K562 (cell line): ENCODE measurements around the gene CEP78. TPM values are rescaled to one million over a fixed set of nuclear protein-coding genes. Genes with fewer than 3 reads are reported as not detected.

Source experiments
- ATAC-seq: fragments of 200-7000 bp; cut with Tn5 transposase; 3 replicates; pipeline ENCODE4 v1.9.1; 2020; ENCODE audit warnings: moderate library complexity
- BruUV-seq: library from RNA; stranded (reverse); fragments of 400-500 nt; replicated peaks from 2 replicates; lab custom pipeline; 2021; lab: Mats Ljungman, UMichigan
- CTCF ChIA-PET: fragments of 300-600 bp; formaldehyde crosslinking; extraction: SDS; loops from one replicate; lab custom pipeline; 2021; ENCODE audit warnings: low intra/inter-chr PET ratio; lab: Yijun Ruan, JAX
- POLR2A ChIA-PET: fragments of 300-600, 350-650 bp; sonication (Branson Sonifier 250); formaldehyde crosslinking; extraction: SDS; loops from one replicate; lab custom pipeline; 2021; ENCODE audit warnings: antibody characterized with exemption, inconsistent platforms; lab: Yijun Ruan, JAX
- DNase-seq, 4 experiments: peaks; one replicate each; pipeline versions ENCODE4 v3.0.0 to v3.0.0-alpha.2; 2011 to 2018; ENCODE audit warnings: low spot score in 3 of 4, mixed read lengths in 3 of 4; ENCODE audit errors: extremely low read depth in 1 of 4
- FAIRE-seq: peaks from 2 replicates; lab custom pipeline; 2011; peaks lifted over from hg19 to GRCh38; lab: Jason Lieb, UNC
- H2AFZ ChIP-seq: 2 replicates; pipeline ENCODE4 v1.6.0; 2011; ENCODE audit warnings: low read depth, low read length, control low read depth, inconsistent platforms
- H3K27ac ChIP-seq: fragments of 200-600 bp; 3 replicates; pipeline ENCODE4 v1.8.0; 2011; ENCODE audit warnings: low read depth, mild to moderate bottlenecking, control low read depth, inconsistent platforms, low read length, moderate library complexity, mixed read lengths; ENCODE audit errors: extremely low read depth
- H3K27me3 ChIP-seq, 2 experiments: fragments of 300-600 bp in 1 of 2; 2 replicates in 1 of 2; 3 replicates in 1 of 2; pipeline versions ENCODE4 v1.6.0 to v1.8.0; 2011; ENCODE audit warnings: inconsistent platforms in 2 of 2, low read length in 2 of 2, mild to moderate bottlenecking in 1 of 2, mixed read lengths in 1 of 2, moderate library complexity in 1 of 2; ENCODE audit not compliant: control insufficient read depth in 2 of 2, insufficient read depth in 2 of 2
- H3K36me3 ChIP-seq: fragments of 300-600 bp; 3 replicates; pipeline ENCODE4 v1.8.0; 2011; ENCODE audit warnings: mild to moderate bottlenecking, low read length, inconsistent platforms; ENCODE audit not compliant: control insufficient read depth, insufficient read depth
- H3K4me1 ChIP-seq, 2 experiments: fragments of 200-600 bp in 1 of 2; replicated peaks in 1 of 2; 2 replicates in 1 of 2; 3 replicates in 1 of 2; pipeline versions ENCODE4 v1.5.1 to v1.8.0; 2011; ENCODE audit warnings: inconsistent platforms in 2 of 2, low read length in 2 of 2, mild to moderate bottlenecking in 1 of 2, mixed read lengths in 1 of 2, moderate library complexity in 1 of 2; ENCODE audit not compliant: control insufficient read depth in 2 of 2, insufficient read depth in 2 of 2
- H3K4me2 ChIP-seq: 2 replicates; pipeline ENCODE4 v1.6.1; 2011; ENCODE audit warnings: low read length, control low read depth, inconsistent platforms, mixed read lengths; ENCODE audit not compliant: insufficient read depth
- H3K4me3 ChIP-seq: fragments of 200-600 bp; sonication (generic), shearing (Covaris generic); 2 replicates; pipeline ENCODE4 v1.5.1; 2016; ENCODE audit warnings: control low read depth, inconsistent platforms
- H3K79me2 ChIP-seq: fragments of 200-600 bp; 3 replicates; pipeline ENCODE4 v1.8.0; 2011; ENCODE audit warnings: low read length, inconsistent platforms; ENCODE audit not compliant: control insufficient read depth, insufficient read depth
- H3K9ac ChIP-seq, 2 experiments: 2 replicates each; pipeline versions ENCODE4 v1.6.0 to v1.6.1; 2011; ENCODE audit warnings: low read depth in 2 of 2, low read length in 2 of 2, control low read depth in 1 of 2, inconsistent platforms in 1 of 2, mild to moderate bottlenecking in 1 of 2, mixed read lengths in 1 of 2; ENCODE audit not compliant: insufficient read depth in 1 of 2
- H3K9me1 ChIP-seq: one replicate; pipeline ENCODE4 v1.6.0; 2011; ENCODE audit warnings: inconsistent platforms, mild to moderate bottlenecking, low read length, moderate library complexity; ENCODE audit not compliant: control insufficient read depth, insufficient read depth
- H3K9me3 ChIP-seq: replicated peaks from 2 replicates; pipeline ENCODE4 v1.5.1; 2011; ENCODE audit warnings: low read depth, low read length, inconsistent platforms; ENCODE audit not compliant: control insufficient read depth, insufficient read depth
- H4K20me1 ChIP-seq: replicated peaks from 2 replicates; pipeline ENCODE4 v1.6.1; 2011; ENCODE audit warnings: low read length, inconsistent platforms, mixed read lengths; ENCODE audit not compliant: control insufficient read depth, insufficient read depth
- ESRRA ChIP-seq: fragments of 450-650 bp; IDR thresholded peaks from 2 replicates; pipeline ENCODE4 v1.6.1; 2014; ENCODE audit warnings: low read depth, mild to moderate bottlenecking, moderate library complexity, borderline replicate concordance
- MBD2 ChIP-seq: sonication (generic); IDR thresholded peaks from 2 replicates; pipeline ENCODE4 v1.6.1; 2016; ENCODE audit warnings: low read depth, borderline replicate concordance
- NCOA1 ChIP-seq: fragments of 450-650 bp; IDR thresholded peaks from 2 replicates; pipeline ENCODE4 v1.6.1; 2016; ENCODE audit warnings: low read depth
- RUNX1 ChIP-seq: sonication (generic); IDR thresholded peaks from 2 replicates; pipeline ENCODE4 v1.6.1; 2016; ENCODE audit warnings: antibody characterized with exemption, low read depth
- ZC3H11A ChIP-seq: IDR thresholded peaks from 2 replicates; pipeline ENCODE4 v1.6.1; 2012; ENCODE audit warnings: low read depth, low read length, improper control_type of control experiment
- ZNF561 ChIP-seq: fragments of 450-650 bp; formaldehyde crosslinking; conservative IDR thresholded peaks from 2 replicates; pipeline ENCODE4 v1.4.0; 2020; ENCODE audit warnings: mild to moderate bottlenecking, moderate library complexity
- ZNF778 ChIP-seq: fragments of 450-650 bp; formaldehyde crosslinking; IDR thresholded peaks from 2 replicates; pipeline ENCODE4 v1.4.0; 2020; ENCODE audit warnings: mild to moderate bottlenecking, moderate library complexity
- WGBS: fragments of 100-300 bp; shearing (Covaris generic); methylation state at CpG from one replicate; pipeline ENCODE4 v1.1.6; 2016; ENCODE audit warnings: low coverage, mixed read lengths; ENCODE audit not compliant: insufficient coverage; ENCODE audit errors: missing lambda C conversion rate; 5-methylcytosine and 5-hydroxymethylcytosine counted together
- in situ Hi-C: fragments of 300-500 bp; cut with MboI; formaldehyde crosslinking; loops from 4 replicates; pipeline ENCODE4 v1.15.0; 2018; ENCODE audit warnings: inconsistent platforms, mixed read lengths
- intact Hi-C: fragments of 100-400 bp; cut with micrococcal nuclease; formaldehyde crosslinking; loops from 2 replicates; pipeline ENCODE4 v1.14.2; 2022
- polyA plus RNA-seq, 8 experiments: library from polyadenylated mRNA; depleted of rRNA in 4 of 8; stranded (reverse) in 5 of 8; unstranded in 3 of 8; fragments of >200 nt; fragmentation: Nextera tagmentation in 2 of 8; fragmentation: Illumina TruSeq in 1 of 8; extraction: Ambion mirVana in 2 of 8; extraction: Trizol in 1 of 8; gene quantifications; 2 replicates each; pipeline versions ENCODE4 v1.2.1 to v1.2.3, GENCODE V29; 2011 to 2014; ENCODE audit warnings: inconsistent platforms in 1 of 8, missing spikeins in 1 of 8
- total RNA-seq, 7 experiments: library from RNA; depleted of rRNA in 6 of 7; stranded (reverse); fragments of >200 nt in 6 of 7; fragmentation: Illumina TruSeq in 2 of 7; extraction: Trizol in 2 of 7; gene quantifications; 2 replicates each; pipeline versions ENCODE4 v1.2.1 to v1.2.3, GENCODE V29; 2011 to 2021; ENCODE audit warnings: low replicate concordance in 1 of 7

Gene CEP78
- total and polyA plus RNA-seq, 9 of the 15 experiments (the other 6 are each of a cell fraction or from before 2014, with no cell fraction given), result 3.5 to 26.0 (median 21.5) TPM

DNA sequence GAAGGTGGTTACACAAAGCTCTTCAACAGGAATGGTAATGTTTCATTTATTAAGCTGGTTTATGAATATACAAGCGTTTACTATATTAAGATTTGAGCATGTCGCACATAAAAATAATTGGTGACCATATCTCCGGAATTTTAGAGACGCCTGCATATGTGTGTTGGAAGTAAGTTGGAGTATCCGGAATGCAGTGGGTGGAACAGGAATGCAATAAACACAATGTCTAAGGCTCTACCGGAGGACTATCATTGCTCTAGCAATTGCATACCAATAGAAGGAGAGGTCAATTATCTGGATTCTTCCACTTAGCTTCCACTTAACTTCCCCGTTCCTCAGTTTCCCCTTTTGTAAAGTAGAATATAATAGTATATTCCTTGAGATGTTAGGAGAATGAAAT, 1.1 kb upstream of the CEP78 start:
- DNase-seq (no peak), FAIRE-seq (no peak), ATAC-seq (no peak)
- Histone ChIP-seq H3K4me1 (peaks cover 5 to 11% of the 10 kb centered on the region in 2 experiments; a peak in 4 of 5 replicates), H3K36me3 (peaks cover 4% of the 10 kb centered on the region; the same call in 1 of the 3 replicates), H3K9me3 (no peaks in the 10 kb centered on the region), H3K9ac (peak overlapping the region in 1 of 2 experiments; percentile 66; a peak in 1 of 4 replicates), H3K27me3 (no peaks in the 10 kb centered on the region; a peak in 1 of 5 replicates), H3K4me3 (peak overlapping the region; percentile 89; the same call in 1 of the 2 replicates), H3K79me2 (peaks cover 19% of the 10 kb centered on the region), H3K27ac (no peak overlapping the region), H3K9me1 (no peaks in the 10 kb centered on the region), H2AFZ (peak overlapping the region; percentile 92), H3K4me2 (peak overlapping the region; percentile 91), H4K20me1 (no peaks in the 10 kb centered on the region)
- in situ Hi-C loops (no loop called here), intact Hi-C loops (no loop called here)
- no TSS peak for BruUV-seq
- TF ChIP-seq MBD2, result no peak
- no peak for TF ChIP-seq ZC3H11A
- no peak for TF ChIP-seq ZNF778 (CRISPR knock-in tag)
- TF ChIP-seq ZNF561 (CRISPR knock-in tag), result no peak
- TF ChIP-seq NCOA1, result no peak
- TF ChIP-seq ESRRA, result no peak
- no peak for TF ChIP-seq RUNX1
- 61% methylated on average over 7 of the region's 7 CpGs for WGBS
- ChIA-PET POLR2A (no interaction called here), CTCF (no interaction called here)
